GM12892 (cell line): ENCODE data around the gene BNIP3.

ENCODE experiments used
- POLR2A ChIP-seq: IDR thresholded peaks from 2 replicates; pipeline ENCODE4 v1.6.1; 2011; ENCODE audit warnings: low read depth, low read length, control low read depth
- POLR2AphosphoS5 ChIP-seq: IDR thresholded peaks from 2 replicates; pipeline ENCODE4 v1.6.1; 2011; ENCODE audit warnings: low read depth, low read length, control low read depth

GRCh38 chr10:131934769-131935168 is 47.0 kb downstream of the BNIP3 start:
- TF ChIP-seq POLR2A (no peak), POLR2AphosphoS5 (no peak)
